HCT116 (cell line): ENCODE measurements around the gene EHMT1. TPM values are rescaled to one million over a fixed set of nuclear protein-coding genes. Genes with fewer than 3 reads are reported as not detected.

ENCODE experiments used
- ATAC-seq: fragments of 200-7000 bp; cut with Tn5 transposase; 2 replicates; pipeline ENCODE4 v1.9.1; 2020; ENCODE audit warnings: mild to moderate bottlenecking, moderate library complexity
- BruUV-seq: library from RNA; stranded (reverse); fragments of 400-500 nt; replicated peaks from 2 replicates; lab custom pipeline; 2021; lab: Mats Ljungman, UMichigan
- CTCF ChIA-PET: fragments of 300-600 bp; sonication (Branson Sonifier 250); formaldehyde crosslinking; loops from one replicate; lab custom pipeline; 2021; ENCODE audit warnings: antibody characterized with exemption; lab: Charles Lee
- POLR2A ChIA-PET: fragments of 300-600, 350-600 bp; sonication (Branson Sonifier 250); formaldehyde crosslinking; loops from one replicate; lab custom pipeline; 2021; ENCODE audit warnings: antibody characterized with exemption; lab: Charles Lee
- RAD21 ChIA-PET, 2 experiments: fragments of 300-600 bp; sonication (Branson Sonifier 250); formaldehyde crosslinking; loops; one replicate each; lab custom pipeline; 2023; ENCODE audit warnings: low total read pairs in 2 of 2; ENCODE audit not compliant: uncharacterized antibody in 2 of 2, unreplicated experiment in 2 of 2, low non-redundant PET in 1 of 2; lab: Charles Lee
- DNase-seq: peaks from one replicate; pipeline ENCODE4 v3.0.0-alpha.2; 2010; ENCODE audit warnings: low read depth, low spot score
- H2AFZ ChIP-seq: fragments of 200-600 bp; shearing (Covaris generic), sonication (generic); 2 replicates; pipeline ENCODE4 v1.6.1; 2017; ENCODE audit warnings: low read depth, mixed run types, mixed read lengths, antibody characterized with exemption, low read length; ENCODE audit not compliant: poor library complexity, severe bottlenecking
- H3K27ac ChIP-seq: 2 replicates; pipeline ENCODE4 v1.5.1; 2012; ENCODE audit warnings: low read depth, low read length
- H3K27me3 ChIP-seq: fragments of 200-600 bp; sonication (generic); 2 replicates; pipeline ENCODE4 v1.6.1; 2016; ENCODE audit warnings: mixed run types, low read length, mixed read lengths; ENCODE audit not compliant: insufficient read depth
- H3K36me3 ChIP-seq, 2 experiments: fragments of 200-500 bp in 1 of 2; fragments of 200-600 bp in 1 of 2; sonication (Bioruptor generic) in 1 of 2; sonication (generic) in 1 of 2; 2 replicates each; pipeline versions ENCODE4 v1.5.1 to v1.6.1; 2014 to 2016; ENCODE audit warnings: low read length in 2 of 2, inconsistent platforms in 1 of 2, mixed read lengths in 1 of 2, mixed run types in 1 of 2; ENCODE audit not compliant: insufficient read depth in 2 of 2, control insufficient read depth in 1 of 2
- H3K4me1 ChIP-seq, 2 experiments: fragments of 200-600 bp in 1 of 2; sonication (generic) in 1 of 2; 2 replicates each; pipeline versions ENCODE4 v1.5.1 to v1.6.1; 2012 to 2017; ENCODE audit warnings: low read length in 2 of 2, inconsistent platforms in 1 of 2, mild to moderate bottlenecking in 1 of 2, mixed read lengths in 1 of 2, mixed run types in 1 of 2, moderate library complexity in 1 of 2; ENCODE audit not compliant: insufficient read depth in 2 of 2, control insufficient read depth in 1 of 2
- H3K4me2 ChIP-seq: fragments of 200-600 bp; sonication (generic); 2 replicates; pipeline ENCODE4 v1.6.1; 2017; ENCODE audit warnings: mixed run types, low read length, mixed read lengths
- H3K4me3 ChIP-seq, 2 experiments: fragments of 200-600 bp in 1 of 2; sonication (generic) in 1 of 2; replicated peaks in 1 of 2; 2 replicates each; pipeline ENCODE4 v1.5.1; 2011 to 2016; ENCODE audit warnings: low read length in 2 of 2, control low read depth in 1 of 2, low read depth in 1 of 2, mild to moderate bottlenecking in 1 of 2, mixed read lengths in 1 of 2, mixed run types in 1 of 2
- H3K79me2 ChIP-seq: fragments of 200-600 bp; sonication (generic); 2 replicates; pipeline ENCODE4 v1.6.1; 2017; ENCODE audit warnings: mild to moderate bottlenecking, mixed run types, low read length, moderate library complexity, mixed read lengths; ENCODE audit not compliant: insufficient read depth
- H3K9ac ChIP-seq: fragments of 200-600 bp; sonication (generic); 2 replicates; pipeline ENCODE4 v1.6.1; 2016; ENCODE audit warnings: low read length, mixed read lengths
- H3K9me2 ChIP-seq: fragments of 200-600 bp; sonication (generic), shearing (Covaris generic); 2 replicates; pipeline ENCODE4 v1.6.1; 2017; ENCODE audit warnings: mixed run types, mild to moderate bottlenecking, moderate library complexity; ENCODE audit not compliant: insufficient read depth
- H3K9me3 ChIP-seq, 2 experiments: fragments of 200-500 bp in 1 of 2; fragments of 200-600 bp in 1 of 2; sonication (Bioruptor generic) in 1 of 2; sonication (generic) in 1 of 2; 2 replicates each; pipeline ENCODE4 v1.6.1; 2014 to 2017; ENCODE audit warnings: low read length in 2 of 2, mixed read lengths in 2 of 2, inconsistent platforms in 1 of 2, low read depth in 1 of 2, mild to moderate bottlenecking in 1 of 2, mixed run types in 1 of 2, moderate library complexity in 1 of 2; ENCODE audit not compliant: control insufficient read depth in 1 of 2, insufficient read depth in 1 of 2
- H4K20me1 ChIP-seq: fragments of 200-600 bp; sonication (generic), shearing (Covaris generic); 2 replicates; pipeline ENCODE4 v1.6.1; 2017; ENCODE audit warnings: mixed run types, mild to moderate bottlenecking, moderate library complexity; ENCODE audit not compliant: insufficient read depth
- ATF3 ChIP-seq: IDR thresholded peaks from 2 replicates; pipeline ENCODE4 v1.6.1; 2012
- CBX3 ChIP-seq: IDR thresholded peaks from 2 replicates; pipeline ENCODE4 v1.6.1; 2012; ENCODE audit warnings: low read depth
- CTCF ChIP-seq, 3 experiments: fragments of 200-600 bp in 1 of 3; sonication (generic) in 1 of 3; IDR thresholded peaks in 2 of 3; conservative IDR thresholded peaks in 1 of 3; 2 replicates each; pipeline ENCODE4 v1.5.1; 2012 to 2017; ENCODE audit warnings: low read depth in 2 of 3, low read length in 2 of 3, antibody characterized with exemption in 1 of 3, borderline replicate concordance in 1 of 3, control low read depth in 1 of 3, mild to moderate bottlenecking in 1 of 3, mixed read lengths in 1 of 3, mixed run types in 1 of 3, moderate library complexity in 1 of 3; ENCODE audit not compliant: insufficient read depth in 1 of 3
- ELF1 ChIP-seq: IDR thresholded peaks from 2 replicates; pipeline ENCODE4 v1.6.1; 2012; ENCODE audit warnings: low read depth, borderline replicate concordance
- EZH2 ChIP-seq: fragments of 200-600 bp; sonication (generic); IDR thresholded peaks from 2 replicates; pipeline ENCODE4 v1.6.1; 2017; ENCODE audit warnings: antibody characterized with exemption, mixed run types
- MAX ChIP-seq: IDR thresholded peaks from 2 replicates; pipeline ENCODE4 v1.6.1; 2012
- POLR2AphosphoS5 ChIP-seq: IDR thresholded peaks from 2 replicates; pipeline ENCODE4 v1.6.1; 2011; ENCODE audit warnings: mild to moderate bottlenecking, low read depth, low read length, moderate library complexity
- RAD21 ChIP-seq: IDR thresholded peaks from 2 replicates; pipeline ENCODE4 v1.6.1; 2012; ENCODE audit warnings: low read depth, mild to moderate bottlenecking
- SIN3A ChIP-seq: IDR thresholded peaks from 2 replicates; pipeline ENCODE4 v1.6.1; 2012; ENCODE audit warnings: low read depth
- TCF7L2 ChIP-seq: IDR thresholded peaks from 2 replicates; pipeline ENCODE4 v1.7.0; 2011; ENCODE audit warnings: borderline replicate concordance, inconsistent platforms; ENCODE audit not compliant: insufficient read depth, insufficient read length; ENCODE audit errors: extremely low read depth
- ZBTB33 ChIP-seq: IDR thresholded peaks from 2 replicates; pipeline ENCODE4 v1.6.1; 2011; ENCODE audit warnings: mild to moderate bottlenecking, low read length, moderate library complexity; ENCODE audit not compliant: insufficient replicate concordance; ENCODE audit errors: extremely low read depth
- ZFX ChIP-seq: fragments of 450-650 bp; IDR thresholded peaks from 2 replicates; pipeline ENCODE4 v1.6.1; 2017
- intact Hi-C: fragments of 100-400 bp; cut with micrococcal nuclease; formaldehyde crosslinking; loops from 2 replicates; pipeline ENCODE4 v1.10.0; 2022
- total RNA-seq: library from RNA; stranded (reverse); gene quantifications from one replicate; pipeline ENCODE4 v1.2.1, GENCODE V29; 2021; ENCODE audit not compliant: unreplicated experiment

The EHMT1 gene
- total RNA-seq, 1 experiment from 2014 or later, result 86.1 TPM

DNA sequence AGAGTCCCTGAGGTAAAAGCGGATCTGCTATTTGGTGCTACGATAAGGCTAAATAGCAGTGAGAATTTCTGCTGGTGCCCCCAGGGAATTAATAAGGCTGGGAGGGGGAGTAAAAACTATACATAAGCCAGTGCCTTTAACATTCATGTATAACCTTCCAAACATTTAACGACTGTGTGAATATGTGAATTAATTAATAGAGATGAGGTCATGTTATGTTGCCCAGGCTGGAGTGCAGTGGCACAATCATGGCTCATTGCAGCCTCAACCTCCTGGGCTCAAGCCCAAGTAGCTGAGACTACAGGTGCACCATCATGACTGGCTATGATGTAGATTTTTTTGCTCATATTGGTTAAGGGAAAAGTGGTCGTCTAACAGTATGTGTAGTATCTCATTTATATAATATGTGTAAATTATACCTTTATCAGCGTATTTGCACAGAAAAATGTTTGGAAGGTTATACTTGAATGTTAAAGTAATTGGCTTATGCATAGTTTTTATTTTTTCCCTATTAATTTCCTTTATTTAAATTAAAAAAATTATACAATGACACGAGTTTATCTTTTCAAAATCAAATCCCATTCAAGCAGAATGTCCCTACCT, 64.6 kb downstream of the EHMT1 start:
- H3K9me3 ChIP-seq, result no peaks in the 10 kb centered on the region
- peaks cover 2% of the 10 kb centered on the region; the same call in 1 of the 2 replicates for H4K20me1 ChIP-seq
- DNase-seq (no peak), ATAC-seq (no peak)
- H3K4me1 ChIP-seq, result peaks cover 0 to 3% of the 10 kb centered on the region in 2 experiments; a peak in 1 of 4 replicates
- H3K9ac ChIP-seq, result no peak overlapping the region
- no peak overlapping the region for H3K4me3 ChIP-seq
- TF ChIP-seq ATF3, result no peak
- ChIA-PET CTCF (interaction anchor here (1.0 to 1.2 kb wide), 2 partner anchors 12 kb away, joined by 3 read pairs; no protein-coding TSS in a partner anchor), POLR2A (no interaction called here), RAD21 (no interaction called here)
- no peak overlapping the region for H3K4me2 ChIP-seq
- no peaks in the 10 kb centered on the region for H3K9me2 ChIP-seq
- peaks cover 0 to 1% of the 10 kb centered on the region in 2 experiments; a peak in 1 of 4 replicates for H3K36me3 ChIP-seq
- H3K27ac ChIP-seq, result no peak overlapping the region
- peaks cover 97% of the 10 kb centered on the region for H3K79me2 ChIP-seq
- BruUV-seq, result no TSS peak
- intact Hi-C loops, result no loop called here
- H3K27me3 ChIP-seq, result no peaks in the 10 kb centered on the region
- H2AFZ ChIP-seq, result no peak overlapping the region

- POLR2A ChIA-PET, result no interaction called here
- no peak for DNase-seq
- H4K20me1 ChIP-seq, result no peaks in the 10 kb centered on the region; the same call in 1 of the 2 replicates
- H3K9me2 ChIP-seq, result no peaks in the 10 kb centered on the region
- H3K9me3 ChIP-seq, result no peaks in the 10 kb centered on the region
- no peaks in the 10 kb centered on the region for H3K36me3 ChIP-seq
- no peak for ATAC-seq
- no peaks in the 10 kb centered on the region; a peak in 1 of 4 replicates for H3K4me1 ChIP-seq
- H3K4me3 ChIP-seq, result no peak overlapping the region
- H3K27ac ChIP-seq, result no peak overlapping the region
- H2AFZ ChIP-seq, result no peak overlapping the region
- peaks cover 99% of the 10 kb centered on the region for H3K79me2 ChIP-seq
- RAD21 ChIA-PET, result no interaction called here
- CTCF ChIA-PET, result no interaction called here
- no peak overlapping the region for H3K9ac ChIP-seq
- intact Hi-C loops, result no loop called here
- H3K27me3 ChIP-seq, result no peaks in the 10 kb centered on the region
- no peak overlapping the region for H3K4me2 ChIP-seq
- BruUV-seq, result no TSS peak
- TF ChIP-seq ELF1 (no peak), TCF7L2 (no peak), CTCF (IDR thresholded peaks at IDR 0.05 in 2 of 3, conservative IDR thresholded peaks at IDR 0.05 in 1 of 3; ENCODE audit: borderline replicate concordance in 1 of 3, insufficient read depth in 1 of 3, low read depth in 2 of 3, low read length in 2 of 3) (no peak), ZFX (no peak), ZBTB33 (no peak), EZH2 (no peak), MAX (no peak), ATF3 (no peak), RAD21 (no peak), SIN3A (no peak), CBX3 (no peak), POLR2AphosphoS5 (no peak)
Observed at GRCh38 chr9:137685035-137685740, 66.4 kb downstream of the EHMT1 start.
